NCI-H187 (cell line): ENCODE results near the gene DCBLD2.

Experiments
- DNase-seq, 2 experiments: peaks; one replicate each; lab custom pipeline; 2025; lab: John Stamatoyannopoulos, UW

DCBLD2 gene

GRCh38 chr3:98791341-98792325 lies 109.9 kb downstream of the DCBLD2 start:
- DNase-seq, result no peak

DNA sequence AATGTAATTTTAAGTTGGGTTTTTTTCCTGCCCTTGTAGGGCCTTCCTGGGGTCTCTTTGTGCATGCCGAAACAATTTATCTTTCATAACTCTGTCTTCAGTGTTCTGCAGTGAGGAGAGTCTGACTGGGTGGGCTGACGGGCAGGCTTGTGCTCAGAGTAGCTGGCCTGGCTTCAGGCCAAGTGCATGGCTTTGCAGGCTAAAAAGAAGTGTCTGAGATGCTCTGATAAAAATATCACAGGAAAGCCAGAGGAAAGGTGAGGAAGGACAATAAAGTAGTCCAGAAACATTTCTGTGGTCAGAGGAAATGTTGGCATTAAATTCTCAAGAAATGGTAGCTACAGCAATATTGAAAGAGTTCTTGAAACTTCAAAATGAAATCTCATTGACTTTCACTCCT lies 112.8 kb downstream of the DCBLD2 start:
- DNase-seq, result no peak

DNA sequence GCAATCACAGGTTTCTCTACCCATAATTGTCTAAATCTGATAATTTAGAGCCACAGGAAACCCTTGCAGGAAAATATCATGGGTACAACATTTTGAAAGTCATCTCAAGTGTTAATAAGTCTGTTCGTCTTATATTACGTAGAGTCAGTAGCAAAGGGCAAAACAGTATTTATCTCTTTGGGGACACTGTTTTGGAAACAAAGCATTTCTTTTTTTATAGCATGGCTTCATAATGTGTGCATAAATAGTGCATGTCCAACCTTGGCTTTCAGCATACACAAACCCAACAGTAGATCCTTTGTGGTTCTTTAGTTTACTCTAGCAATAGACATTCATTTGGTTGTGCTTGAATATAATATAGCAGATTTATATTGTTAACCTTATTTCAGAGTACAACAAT lies 114.3 kb downstream of the DCBLD2 start:
- DNase-seq, result no peak

GRCh38 chr3:98786364-98787006 lies 115.0 kb downstream of the DCBLD2 start:
- DNase-seq, result no peak

- no peak for DNase-seq
Measured at GRCh38 chr3:98784666-98785600, 116.6 kb downstream of the DCBLD2 start.

DNA sequence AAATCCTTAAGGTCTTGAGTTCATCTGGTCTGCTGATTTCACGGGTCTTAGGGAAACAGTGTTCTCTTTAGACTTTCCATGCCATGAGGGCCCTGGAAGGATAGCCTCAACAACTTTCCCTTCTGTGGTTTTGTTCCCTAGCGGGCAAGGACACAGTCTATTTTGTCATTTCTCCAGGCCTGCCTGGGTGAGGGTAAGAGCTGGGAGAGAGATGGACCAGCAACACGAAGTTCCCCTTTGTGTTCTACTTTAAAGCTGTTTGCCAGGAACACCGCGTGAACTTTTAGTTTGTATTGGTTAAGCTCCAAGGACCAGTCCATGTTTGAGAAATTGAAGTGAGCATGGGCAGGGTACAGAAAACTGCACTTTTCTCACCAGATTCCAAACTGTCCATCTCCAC lies 117.5 kb downstream of the DCBLD2 start:
- no peak for DNase-seq

- no peak for DNase-seq
Measured at GRCh38 chr3:98782824-98783500, 118.5 kb downstream of the DCBLD2 start.

GRCh38 chr3:98780343-98780742 lies 121.2 kb downstream of the DCBLD2 start:
- DNase-seq, result no peak

- no peak for DNase-seq
Measured at GRCh38 chr3:98779541-98780335, 121.8 kb downstream of the DCBLD2 start.

DNA sequence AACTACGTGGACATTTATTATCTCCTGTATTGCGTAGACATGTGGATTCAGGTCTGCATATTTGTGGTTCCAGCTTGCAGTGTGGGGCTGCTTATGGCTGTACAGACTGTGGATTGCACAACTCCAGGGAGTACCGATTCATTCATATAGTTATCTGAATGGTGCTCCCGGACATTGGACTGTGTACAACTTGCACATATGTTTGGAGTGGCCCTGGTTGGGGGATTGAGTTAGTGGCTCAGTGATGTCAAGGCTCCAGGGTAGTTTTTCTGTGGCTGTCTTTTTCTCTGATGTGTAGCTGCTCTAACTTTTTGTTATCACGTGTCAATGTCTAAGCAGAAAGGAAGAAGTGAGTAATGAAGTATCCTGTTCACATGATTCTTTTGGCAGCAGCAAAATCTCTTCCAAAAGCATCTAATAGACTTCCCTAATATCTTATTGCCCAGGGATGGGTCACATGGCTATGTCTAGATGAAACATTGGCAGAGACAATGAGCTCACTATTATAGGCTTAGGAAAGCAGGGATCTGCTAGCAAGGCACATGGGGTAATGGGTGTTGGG lies 122.6 kb downstream of the DCBLD2 start:
- DNase-seq, result no peak

GRCh38 chr3:98778383-98778782 lies 123.1 kb downstream of the DCBLD2 start:
- DNase-seq, result no peak

- no peak for DNase-seq
Measured at GRCh38 chr3:98777801-98778220, 123.7 kb downstream of the DCBLD2 start.

DNA sequence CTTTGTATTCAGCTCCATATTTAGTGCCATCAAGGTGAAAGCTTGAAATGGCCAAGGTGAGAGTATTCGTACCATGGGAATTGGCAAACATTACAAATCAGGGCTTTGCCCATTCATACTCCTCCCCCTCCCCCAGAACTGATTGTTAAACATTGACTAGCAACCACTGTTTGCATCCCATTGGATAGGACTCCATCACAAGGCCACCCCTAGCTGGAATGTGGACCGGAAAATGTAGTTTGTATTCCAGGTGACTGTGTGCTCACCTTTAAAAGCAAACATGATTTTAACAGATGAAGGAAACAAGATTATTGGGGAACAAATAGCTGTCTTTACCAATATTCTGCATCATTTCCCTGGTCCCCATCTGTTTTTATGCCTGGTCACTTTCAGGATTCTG lies 124.2 kb downstream of the DCBLD2 start:
- no peak for DNase-seq

DNA sequence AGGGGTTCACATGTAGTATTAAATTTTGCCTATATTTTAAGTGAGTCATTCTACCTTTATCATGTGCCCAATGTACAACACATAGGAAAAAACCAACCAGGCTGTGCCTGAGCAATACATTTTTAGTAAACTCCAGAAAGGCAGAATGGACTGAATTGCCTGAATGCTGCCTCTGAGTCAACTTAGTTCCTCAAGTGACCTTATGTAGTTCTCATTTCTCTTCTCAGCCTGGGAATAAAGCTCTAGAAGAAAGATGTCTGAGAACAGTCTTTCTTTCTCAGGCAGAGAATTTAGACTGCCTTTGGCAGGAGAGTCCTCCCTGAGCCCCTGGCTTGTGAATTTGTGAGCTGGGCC lies 125.4 kb downstream of the DCBLD2 start:
- no peak for DNase-seq

DNA sequence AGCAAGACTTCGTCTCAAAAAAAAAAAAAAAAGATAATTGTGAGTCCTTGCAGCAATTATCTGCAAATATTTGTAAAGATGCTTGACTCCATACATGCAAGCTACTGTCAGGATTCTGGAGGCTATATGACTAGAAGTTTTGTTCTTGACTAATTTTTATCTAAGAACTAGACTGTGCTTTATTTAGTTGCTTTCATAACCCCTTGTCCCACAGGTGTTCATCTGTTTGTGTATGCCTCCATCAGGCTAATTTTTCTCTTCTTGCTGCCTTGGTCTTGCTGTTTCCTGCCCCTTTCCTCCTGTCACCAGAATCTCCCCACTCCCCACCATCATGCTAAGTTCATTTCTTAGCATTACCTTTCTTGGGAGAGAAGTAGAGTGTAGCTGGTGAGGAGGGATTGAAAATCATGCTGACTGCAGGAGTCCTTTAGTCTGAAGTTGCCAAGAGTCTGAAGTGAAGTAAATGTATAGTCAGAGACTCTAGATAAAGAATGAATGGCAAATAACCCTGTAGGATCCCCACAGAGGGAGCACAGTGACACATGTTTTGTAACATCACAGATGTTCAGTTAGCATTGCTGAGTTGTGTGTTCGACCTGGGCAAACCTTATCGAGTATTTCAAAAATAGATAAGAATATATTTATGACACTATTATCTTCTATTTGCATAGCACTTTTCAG lies 125.9 kb downstream of the DCBLD2 start:
- no peak for DNase-seq

- peak; percentile 42 to 58 for DNase-seq
Measured at GRCh38 chr3:98772022-98772421, 129.5 kb downstream of the DCBLD2 start.

GRCh38 chr3:98770261-98771039 lies 131.0 kb downstream of the DCBLD2 start:
- DNase-seq, result peak; percentile 25 to 27

GRCh38 chr3:98769448-98769847 lies 132.0 kb downstream of the DCBLD2 start:
- no peak for DNase-seq

- DNase-seq, result no peak
Measured at GRCh38 chr3:98768961-98769360, 132.5 kb downstream of the DCBLD2 start.
